ENCODE results near the gene GALNTL6.

GRCh38 chr4:173057442-173057841 is 1244.2 kb downstream of the GALNTL6 start:
- TF ChIP-seq EZH2 (IDR thresholded peaks at IDR 0.05; ENCODE audit: insufficient read depth, poor library complexity, severe bottlenecking) (no peak), EZH2phosphoT487 (IDR thresholded peaks at IDR 0.05; ENCODE audit: insufficient read depth, low read depth) (no peak)
